DMS153 treated with DMSO at 0.1 percent for 48 hours (cell line): ENCODE measurements around the gene CLUH.
"Not testable (repeated sequence)": the region's sequence is repeated elsewhere in the genome, so short reads cannot be mapped to it uniquely, and the experiment has no call there.

Experiments used
- DNase-seq: peaks from one replicate; lab custom pipeline; 2025; ENCODE audit not compliant: unreplicated experiment; lab: John Stamatoyannopoulos, UW

Gene CLUH

DNA sequence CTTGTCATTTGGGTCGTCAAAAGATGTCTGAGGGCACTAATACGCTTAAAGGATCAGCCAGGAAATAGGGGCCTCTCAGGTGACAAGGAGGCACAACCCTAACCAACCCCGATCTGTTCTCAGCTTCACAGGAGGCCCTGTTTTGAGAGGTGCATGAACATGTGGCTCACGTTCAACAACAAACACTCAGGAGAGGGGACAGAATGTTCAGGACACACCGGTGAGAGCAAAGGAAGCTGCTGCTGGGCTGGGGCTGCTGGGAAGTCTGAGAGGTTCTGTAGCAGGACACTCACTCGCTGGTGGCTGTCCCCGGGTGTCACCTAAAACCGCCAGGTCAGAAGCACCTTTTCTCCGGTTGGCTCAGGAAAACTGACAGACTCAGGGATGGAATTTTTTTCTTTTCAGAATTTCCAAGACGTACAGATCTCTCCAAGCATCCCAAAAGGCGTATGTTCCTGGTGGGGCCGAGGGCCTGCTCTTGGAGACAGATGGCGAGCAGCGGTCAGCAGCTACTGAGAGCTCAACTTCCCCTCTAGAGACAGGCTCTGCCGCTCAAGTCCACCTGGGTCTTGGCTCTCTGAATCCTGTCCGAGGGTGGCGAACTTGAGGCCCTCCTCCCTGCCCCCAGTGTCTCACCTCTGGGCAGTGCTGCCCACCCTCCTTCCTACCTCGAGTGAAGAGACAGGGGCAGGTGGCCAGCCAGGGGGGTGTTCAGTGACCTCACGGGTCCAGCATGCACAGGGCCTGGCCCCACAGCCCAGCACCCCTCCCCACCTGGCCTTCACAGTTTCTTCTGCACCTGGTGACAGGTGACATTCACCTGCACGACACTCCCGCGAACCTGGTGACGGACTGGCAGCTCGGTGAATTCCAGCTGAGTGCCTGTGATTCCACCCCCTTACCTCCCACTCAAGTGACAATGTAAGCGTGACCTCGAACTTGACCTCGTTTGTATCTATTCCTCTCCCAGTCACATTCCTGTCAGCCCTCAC lies 22.9 kb downstream of the CLUH start:
- no peak for DNase-seq

DNA sequence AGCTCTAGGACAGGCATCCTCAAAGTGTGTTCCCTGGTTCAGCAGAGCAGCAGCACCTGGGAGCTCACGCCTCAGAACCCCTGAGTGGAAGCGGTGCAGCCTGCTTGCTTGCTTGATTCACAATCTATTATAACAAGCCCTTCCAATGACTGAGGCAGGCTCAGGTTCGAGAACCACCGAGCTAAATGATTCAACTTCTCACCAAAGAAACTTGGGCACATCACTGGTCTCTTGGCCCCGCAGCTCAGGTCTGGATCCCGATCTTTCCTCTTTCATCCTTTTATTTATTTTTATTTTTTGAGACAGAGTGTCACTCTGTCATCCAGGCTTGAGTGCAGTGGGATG lies 24.5 kb downstream of the CLUH start:
- DNase-seq = no peak

DNA sequence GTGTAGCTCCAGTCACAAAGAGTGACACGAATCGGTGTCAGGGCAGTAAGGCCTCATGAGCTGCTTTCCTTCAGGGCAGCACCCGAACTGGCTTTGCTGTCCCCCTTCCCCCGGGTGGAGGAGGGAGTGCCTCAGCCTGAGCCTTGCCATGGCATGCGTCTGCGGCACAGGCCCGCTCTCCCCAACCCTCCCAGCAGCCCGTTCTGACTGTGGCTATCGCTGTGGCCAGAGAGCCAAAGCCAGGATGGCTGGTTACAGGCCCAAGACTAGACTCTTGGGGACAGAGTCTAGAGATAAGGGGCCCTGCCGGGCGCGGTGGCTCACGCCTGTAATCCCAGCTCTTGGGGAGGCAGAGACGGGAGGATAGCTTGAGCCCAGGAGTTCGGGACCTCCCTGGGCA lies 25.9 kb downstream of the CLUH start:
- DNase-seq = no peak

DNA sequence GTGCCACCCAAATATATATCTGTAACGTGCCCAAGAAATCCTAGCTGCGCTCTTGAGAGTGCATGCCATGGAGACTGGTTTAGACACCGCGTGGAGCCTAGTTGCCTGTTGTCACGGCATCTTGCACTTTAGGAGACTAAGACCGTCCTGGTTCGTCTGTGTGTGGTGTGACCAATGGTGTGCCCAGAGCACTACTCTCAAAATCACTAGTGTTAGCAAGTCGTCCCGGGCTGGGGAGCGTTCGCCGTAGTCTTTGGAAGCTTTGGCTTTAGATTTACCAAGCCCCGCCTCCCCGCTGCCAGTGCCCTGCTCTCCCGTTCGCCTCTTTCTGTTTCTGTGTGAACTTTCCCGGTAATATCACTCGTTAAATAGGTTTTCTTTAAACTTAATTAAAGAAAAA lies 27.0 kb downstream of the CLUH start:
- DNase-seq = no peak

DNA sequence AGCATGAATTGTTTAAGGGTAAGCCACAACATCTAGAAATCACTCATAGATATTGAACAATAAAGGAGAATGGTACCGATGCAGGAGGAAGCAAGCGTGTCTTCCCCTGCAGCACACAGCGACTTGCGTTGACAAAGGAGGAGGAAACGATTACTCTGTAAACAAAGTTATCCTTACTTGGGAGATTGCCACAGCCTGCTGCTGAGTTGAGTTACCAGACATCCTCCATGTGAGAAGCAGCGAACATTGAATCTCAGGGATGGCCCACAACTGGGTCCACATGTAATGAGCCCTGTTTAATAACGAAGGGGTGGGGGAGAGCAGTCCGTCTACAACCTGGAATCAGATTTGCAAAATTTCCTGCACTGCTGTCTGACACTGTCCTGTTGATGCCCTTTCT lies 27.7 kb downstream of the CLUH start:
- DNase-seq = no peak

DNA sequence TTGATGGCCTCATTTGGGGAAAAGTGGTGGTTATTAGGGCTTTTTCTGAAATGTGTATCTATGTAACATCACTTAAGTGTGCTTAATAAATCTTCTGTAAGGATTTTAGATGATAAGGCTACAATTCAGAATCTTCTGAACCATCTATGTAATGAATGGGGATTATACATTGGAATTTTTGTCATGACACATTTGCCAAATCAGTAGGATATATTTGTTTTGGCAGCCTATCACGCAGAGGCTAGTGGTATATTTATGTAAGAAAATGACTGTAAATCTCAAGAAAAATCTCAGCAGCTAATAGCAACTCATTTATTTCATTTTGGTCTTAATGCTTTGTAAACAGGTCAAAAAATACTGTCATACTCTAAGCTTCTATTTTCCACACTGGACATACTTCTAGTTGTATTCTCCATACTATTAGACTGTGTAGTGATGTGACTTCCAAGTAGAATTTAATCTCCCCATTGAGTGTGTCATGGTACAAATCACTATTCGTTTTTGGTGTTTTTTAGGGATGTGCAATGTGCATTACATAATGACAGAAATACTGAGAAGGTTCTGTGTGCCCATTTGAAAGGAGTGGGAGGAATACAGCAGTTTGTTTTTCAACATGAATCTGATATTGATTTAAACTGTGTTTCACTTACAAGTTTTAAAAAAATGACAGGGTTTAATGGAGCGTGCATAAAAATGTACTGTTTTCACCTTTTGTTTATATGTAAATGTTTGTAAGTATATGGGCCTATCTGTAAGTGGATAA lies 29.2 kb downstream of the CLUH start:
- DNase-seq = no peak

DNA sequence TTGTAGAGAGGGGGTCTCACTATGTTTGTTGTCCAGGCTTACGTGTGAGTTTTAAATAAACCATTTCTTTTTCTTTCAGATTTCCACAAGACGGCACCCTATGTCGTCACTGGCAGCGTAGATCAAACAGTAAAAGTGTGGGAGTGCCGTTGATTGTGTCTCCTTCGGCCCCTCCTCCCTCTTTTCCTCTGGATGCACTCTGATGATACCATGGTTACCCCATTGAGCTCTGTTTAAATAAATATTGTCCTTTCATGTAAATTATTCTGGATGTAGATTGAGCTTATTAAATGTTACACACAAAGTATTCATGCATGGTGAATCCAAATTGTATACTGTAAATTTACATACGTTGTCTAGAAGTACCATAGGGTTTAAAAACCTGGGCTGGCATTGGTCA lies 29.9 kb downstream of the CLUH start:
- DNase-seq = no peak

DNA sequence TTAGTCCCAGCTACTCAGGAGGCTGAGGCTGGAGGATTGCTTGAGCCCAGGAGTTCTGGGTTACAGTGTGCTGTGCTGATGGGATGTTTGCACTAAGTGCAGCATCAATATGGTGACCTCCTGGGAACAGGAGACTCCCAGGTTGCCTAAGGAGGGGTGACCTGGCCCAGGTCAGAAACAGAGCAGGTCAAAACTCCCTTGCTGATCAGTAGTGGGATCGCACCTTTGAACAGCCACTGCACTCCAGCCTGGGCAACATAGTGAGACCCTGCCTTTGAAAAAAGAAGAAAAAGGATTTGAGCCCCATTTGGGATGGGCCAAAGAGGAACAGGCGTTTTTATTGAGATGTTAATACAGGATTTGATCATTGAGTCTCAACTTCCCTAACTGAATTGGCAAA lies 30.6 kb downstream of the CLUH start:
- no peak for DNase-seq

DNA sequence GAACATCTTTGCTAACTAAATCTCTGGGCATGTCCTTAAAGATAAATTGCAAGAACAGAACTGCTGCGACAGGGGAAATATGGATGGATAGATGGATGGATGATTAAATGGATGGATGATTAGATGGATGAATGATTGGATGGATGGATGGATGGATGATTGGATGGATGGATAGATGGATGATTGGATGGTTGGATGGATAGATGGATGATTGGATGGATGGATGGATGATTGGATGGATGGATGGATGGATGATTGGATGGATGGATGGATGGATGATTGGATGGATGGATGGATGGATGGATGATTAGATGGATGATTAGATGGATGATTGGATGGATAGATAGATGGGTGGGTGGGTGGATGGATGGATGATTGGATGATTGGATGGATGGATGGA lies 32.3 kb downstream of the CLUH start:
- not testable (repeated sequence) for DNase-seq

DNA sequence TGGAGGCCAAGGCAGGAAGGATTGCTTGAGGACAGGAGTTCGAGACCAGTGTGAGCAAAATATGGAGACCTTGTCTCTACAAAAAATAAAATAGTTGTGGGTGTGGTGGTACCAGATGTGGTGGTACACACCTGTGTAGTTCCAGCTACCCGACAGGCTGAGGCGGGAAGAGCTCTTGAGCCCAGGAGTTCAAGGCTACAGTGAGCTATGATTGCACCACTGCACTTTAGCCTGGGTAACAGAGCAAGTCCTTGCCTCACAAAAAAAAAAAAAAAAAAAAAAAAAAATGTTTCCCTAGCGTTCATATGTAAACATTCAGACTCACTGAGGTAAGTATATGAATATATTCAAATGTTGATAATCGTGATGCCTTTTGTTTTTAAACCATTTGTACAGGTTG lies 39.5 kb downstream of the CLUH start:
- no peak for DNase-seq

DNA sequence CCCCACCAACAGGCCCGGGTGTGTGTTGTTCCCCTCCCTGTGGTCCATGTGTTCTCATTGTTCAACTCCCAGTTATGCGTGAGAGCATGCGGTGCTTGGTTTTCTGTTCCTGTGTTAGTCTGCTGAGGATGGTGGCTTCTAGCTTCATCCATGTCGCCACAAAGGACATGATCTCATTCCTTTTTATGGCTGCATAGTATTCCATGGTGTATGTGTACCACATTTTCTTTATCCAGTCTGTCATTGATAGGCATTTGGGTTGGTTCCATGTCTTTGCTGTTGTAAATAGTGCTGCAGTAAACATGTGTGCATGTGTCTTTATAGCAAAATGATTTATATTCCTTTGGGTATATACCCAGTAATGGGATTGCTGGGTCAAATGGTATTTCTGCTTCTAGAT lies 51.2 kb downstream of the CLUH start:
- not testable (repeated sequence) for DNase-seq

DNA sequence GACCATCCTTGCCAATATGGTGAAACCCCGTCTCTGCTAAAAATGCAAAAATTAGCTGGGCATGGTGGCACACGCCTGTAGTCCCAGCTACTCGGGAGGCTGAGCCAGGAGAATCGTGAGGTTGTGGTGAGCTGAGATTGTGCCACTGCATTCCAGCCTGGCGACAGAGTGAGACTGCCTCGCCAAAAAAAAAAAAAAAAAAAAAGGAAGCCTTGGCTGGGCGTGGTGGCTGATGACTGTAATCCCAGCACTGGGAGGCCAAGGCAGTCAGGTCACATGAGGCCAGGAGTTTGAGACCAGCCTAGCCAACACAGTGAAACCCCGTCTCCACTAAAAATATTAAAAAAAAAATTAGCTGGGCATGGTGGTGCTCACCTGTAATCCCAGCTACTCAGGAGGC lies 52.2 kb downstream of the CLUH start:
- not testable (repeated sequence) for DNase-seq

DNA sequence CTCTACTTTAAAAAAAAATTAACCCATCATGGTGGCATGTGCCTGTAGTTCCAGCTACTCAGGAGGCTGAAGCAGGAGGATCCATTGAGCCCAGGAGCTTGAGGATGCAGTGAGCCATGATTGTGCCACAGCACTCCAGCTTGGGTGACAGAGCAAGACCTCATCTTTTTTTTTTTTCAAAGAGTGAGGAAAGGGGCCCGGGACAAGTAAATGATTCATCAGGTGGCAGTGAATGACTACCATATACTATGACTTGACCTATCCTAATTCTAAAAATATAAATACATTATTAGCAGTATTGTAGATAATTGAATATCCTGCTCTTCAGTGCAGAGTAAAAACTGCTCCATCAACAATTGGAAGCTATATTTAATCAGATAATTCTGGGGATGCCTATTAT lies 55.3 kb downstream of the CLUH start:
- no peak for DNase-seq

DNA sequence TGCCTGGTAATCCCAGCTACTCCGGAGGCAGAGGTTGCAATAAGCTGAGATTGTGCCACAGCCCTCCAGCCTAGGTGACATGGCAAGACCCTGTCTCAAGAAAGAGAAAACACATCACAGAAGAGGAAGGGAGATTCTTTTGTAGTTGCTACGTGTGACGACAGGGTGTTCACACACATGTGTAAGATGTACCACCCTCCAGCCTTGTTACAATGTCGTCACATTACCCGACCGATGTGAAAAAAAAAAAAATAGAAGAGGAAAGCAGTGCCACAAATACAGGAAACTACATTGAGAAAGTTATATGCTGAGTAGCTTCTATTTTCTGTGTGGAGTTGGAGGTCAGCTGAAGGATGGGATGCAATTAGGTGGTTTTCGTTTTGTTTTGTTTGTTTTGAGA lies 56.0 kb downstream of the CLUH start:
- DNase-seq = no peak

DNA sequence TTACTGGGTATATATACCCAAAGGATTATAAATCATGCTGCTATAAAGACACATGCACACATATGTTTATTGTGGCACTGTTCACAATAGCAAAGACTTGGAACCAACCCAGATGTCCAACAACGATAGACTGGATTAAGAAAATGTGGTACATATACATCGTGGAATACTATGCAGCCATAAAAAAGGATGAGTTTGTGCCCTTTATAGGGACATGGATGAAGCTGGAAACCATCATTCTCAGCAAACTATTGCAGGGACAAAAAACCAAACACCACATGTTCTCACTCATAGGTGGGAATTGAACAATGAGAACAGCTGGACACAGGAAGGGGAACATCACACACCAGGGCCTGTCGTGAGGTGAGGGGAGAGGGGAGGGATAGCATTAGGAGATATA lies 58.7 kb downstream of the CLUH start:
- not testable (repeated sequence) for DNase-seq

DNA sequence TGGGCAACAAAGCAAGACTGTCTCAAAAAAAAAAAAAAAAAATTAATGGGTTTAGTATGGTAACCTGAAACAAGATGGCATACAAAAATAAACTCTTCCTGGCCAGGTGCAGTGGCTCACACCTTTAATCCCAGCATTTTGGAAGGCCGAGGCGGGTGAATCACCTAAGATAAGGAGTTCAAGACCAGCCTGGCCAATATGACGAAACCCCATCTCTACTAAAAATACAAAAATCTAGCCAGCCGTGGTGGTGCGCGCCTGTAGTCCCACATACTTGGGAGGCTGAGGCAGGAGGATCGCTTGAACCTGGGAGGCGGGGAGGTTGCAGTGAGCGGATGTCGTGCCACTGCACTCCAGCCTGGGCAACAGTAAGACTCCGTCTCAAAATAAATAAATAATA lies 62.4 kb downstream of the CLUH start:
- DNase-seq = no peak

DNA sequence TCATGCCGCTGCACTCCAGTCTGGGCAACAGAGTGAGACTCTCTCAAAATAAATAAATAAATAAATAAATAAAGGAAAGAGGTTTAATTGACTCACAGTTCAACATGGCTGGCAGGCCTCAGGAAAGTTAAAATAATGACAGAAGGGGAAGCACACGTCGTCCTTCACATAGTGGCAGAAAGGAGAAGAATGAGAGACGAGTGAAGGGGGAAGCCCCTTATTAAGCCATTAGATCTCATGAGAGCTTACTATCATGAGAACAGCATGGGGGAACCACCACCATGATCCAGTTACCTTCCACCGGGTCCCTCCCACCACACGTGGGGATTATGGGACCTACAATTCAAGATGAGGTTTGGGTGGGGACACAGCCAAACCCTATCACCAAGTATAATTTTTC lies 63.6 kb downstream of the CLUH start:
- DNase-seq = no peak

DNA sequence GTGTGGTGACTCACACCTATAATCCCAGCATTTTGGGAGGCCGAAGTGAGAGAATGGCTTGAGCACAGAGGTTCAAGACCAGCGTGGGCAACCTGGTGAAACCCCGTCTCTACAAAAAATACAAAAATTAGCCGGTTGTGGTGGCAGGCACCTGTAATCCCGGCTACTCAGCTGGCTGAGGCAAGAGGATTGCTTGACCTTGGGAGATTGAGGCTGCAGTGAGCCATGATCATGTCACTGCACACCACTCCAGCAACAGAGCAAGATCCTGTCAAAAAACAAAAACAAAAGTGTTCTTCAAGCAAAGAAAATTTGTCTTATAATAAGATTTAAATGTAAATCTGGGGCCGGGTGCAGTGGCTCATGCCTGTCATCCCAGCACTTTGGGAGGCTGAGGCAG lies 66.6 kb downstream of the CLUH start:
- no peak for DNase-seq
